NCI-H446 (cell line): ENCODE measurements around the gene PANK2.
"Not testable (repeated sequence)": the region's sequence is repeated elsewhere in the genome, so short reads cannot be mapped to it uniquely, and the experiment has no call there.

Experiments used
- DNase-seq, 2 experiments: peaks; one replicate each; lab custom pipeline; 2025; lab: John Stamatoyannopoulos, UW

PANK2 gene

DNA sequence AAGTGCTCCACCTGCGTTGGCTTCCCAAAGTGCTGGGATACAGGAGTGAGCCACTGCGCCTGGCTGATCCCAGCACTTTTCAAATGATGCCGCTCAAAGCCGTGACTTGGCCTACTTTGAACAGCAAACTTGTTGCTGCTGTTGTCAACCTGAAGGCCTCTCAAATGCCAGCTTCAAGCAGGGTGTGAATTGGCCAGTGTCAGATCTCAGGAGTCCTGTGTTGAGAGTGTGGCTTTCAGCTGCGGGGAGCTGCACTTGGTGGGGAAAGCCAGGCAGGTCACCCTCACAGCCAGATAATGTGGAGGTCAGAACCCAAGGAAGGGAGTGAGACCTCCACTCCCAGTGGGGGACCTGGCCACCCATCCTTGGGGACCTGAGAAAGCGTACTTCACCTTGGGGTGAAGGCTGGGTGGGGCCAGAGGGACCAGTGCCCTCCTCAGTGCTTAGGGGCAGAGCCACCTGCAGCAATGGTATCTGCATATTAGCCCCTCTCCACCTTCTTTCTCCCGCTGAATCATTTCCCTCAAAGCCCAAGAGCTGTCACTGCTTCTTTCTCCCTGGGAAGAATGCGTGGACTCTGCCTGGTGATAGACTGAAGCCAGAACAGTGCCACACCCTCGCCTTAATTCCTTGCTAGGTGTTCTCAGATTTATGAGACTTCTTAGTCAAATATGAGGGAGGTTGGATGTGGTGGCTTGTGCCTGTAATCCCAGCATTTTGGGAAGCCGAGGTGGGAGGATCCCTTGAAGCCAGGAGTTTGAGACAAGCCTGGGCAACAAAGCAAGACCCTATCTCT, 19.1 kb upstream of the PANK2 start:
- no peak for DNase-seq

DNA sequence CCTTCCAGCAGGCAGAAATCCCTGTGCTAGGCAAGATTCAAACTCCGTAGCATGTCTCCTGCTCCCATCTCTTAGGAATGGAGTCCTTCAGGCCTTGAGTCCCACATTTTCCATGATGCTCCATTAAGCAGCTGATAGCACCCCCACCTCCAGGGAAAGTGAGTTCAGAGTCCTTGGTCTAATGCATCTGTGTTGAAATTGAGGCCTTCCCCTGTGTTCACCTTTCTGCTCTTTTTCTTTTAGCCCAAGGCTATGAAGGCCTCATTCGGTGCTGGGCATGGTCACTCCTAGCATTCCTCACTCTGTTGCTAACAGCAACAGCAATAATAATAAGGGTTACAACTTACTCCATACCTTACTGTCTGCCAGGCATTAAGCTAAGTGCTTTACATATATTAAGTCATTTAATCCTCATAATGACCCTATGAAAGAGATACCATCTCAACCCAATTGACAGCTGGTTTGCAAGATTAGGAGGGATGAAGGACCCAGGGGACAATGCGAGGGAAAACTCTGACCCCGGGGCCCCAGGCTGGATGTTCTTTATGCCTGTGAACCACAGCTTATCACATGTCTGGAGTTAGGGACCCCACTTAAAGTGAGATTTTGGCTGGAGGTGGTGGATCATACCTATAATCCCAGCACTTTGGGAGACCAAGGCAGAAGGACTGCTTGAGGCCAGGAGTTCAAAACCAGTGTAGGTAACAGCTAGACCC, 17.5 kb upstream of the PANK2 start:
- no peak for DNase-seq

DNA sequence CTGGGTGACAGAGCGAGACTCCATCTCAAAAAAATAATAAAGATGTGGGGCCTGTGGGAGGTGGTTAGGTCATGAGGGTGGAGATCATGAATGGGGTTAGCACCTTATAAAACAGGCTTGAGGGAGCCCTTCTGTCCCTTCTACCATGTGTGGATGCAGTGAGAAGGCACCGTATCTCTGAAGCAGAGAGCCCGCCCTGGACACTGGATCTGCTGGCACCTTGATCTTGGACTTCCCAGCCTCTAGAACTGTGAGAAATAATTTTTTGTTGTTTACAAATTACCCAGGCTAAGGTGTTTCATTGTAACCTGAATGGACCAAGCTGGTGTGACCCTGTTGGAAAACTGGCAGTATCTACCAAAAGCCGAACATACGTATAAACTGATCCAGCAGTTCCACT, 15.7 kb upstream of the PANK2 start:
- no peak for DNase-seq

DNA sequence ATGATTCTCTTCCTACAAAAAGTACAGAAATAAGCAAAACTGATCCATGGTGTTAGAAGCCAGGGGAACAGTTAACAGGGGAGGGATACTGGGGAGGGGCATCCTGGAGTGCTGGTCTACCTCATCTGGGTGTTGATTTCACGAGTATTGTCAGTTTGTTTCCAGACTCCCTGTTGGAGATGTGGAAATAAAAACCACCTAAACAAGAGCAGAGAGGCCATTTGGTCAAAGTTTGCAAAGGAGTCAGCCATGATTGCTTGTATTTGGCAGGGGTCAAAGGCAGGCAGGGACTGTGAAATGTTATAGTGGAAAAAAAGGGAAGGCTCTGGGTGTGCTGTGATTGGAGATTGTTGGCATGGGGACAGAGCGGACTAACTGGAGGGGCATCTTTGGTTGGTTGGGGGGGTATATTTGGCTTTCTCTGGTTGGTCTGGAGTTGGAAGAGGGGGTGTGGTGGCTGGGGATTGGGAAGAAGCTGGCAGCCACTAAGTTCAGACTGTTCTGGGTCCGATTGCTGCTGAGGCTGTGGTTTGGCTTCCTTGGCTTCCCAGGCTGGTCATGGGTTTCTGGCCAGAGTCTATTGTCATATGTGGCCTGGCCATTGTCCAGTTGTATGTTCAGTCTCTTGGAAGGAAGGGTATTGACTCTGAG, 14.9 kb upstream of the PANK2 start:
- no peak for DNase-seq

DNA sequence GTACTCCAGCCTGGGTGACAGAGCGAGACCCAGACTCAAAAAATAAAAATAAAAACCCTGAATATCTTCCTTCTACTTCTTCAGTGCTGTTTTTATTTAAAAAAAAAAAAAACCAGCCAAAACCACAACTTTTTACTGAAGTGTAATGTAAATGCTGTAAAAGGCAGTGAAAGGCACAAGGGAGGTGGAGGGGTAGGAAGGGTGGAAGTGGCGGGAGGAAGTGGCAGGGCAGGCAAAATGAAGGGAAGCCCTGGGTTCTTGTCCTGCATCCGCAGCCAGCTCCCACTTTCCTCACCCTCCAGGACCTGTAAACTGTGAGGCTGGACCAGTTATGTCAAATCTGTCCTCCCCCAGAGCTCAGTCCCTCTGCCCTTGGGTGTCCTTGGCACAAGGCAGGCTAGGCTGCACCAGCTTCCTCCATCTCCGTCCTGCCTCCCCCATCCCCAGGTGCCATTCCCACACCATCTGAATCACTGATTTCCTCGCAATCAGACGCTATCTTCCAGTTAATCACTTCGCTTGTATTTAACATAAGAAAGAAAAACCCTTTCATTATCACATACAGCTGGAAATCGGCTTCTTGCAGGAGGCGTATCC, 13.7 kb upstream of the PANK2 start:
- DNase-seq, result no peak

- no peak for DNase-seq
These were observed 13.2 kb upstream of the PANK2 start for GRCh38 chr20:3876000-3876399.

DNA sequence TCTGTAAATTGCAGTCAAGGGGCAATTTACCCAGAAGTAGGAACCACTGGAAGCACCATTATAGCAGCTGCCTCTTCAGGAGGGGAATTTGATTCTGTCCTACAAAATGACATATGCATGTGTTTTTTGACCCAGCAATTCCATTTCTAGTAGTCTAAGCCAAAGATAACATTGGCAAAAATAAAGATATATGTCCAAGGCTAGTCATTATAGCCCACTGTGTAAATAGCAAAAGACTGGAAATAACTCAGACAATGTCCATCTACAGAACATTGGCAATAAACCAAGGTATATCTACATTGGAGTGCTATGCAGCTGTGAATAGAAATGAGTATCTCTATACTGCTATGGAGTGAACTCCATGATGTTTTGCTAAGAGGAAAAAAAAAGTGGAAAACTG, 12.5 kb upstream of the PANK2 start:
- no peak for DNase-seq

- DNase-seq, result not testable (repeated sequence)
These were observed 10.3 kb upstream of the PANK2 start for GRCh38 chr20:3878921-3879274.

GRCh38 chr20:3885715-3886114, 3.5 kb upstream of the PANK2 start:
- DNase-seq, result no peak

DNA sequence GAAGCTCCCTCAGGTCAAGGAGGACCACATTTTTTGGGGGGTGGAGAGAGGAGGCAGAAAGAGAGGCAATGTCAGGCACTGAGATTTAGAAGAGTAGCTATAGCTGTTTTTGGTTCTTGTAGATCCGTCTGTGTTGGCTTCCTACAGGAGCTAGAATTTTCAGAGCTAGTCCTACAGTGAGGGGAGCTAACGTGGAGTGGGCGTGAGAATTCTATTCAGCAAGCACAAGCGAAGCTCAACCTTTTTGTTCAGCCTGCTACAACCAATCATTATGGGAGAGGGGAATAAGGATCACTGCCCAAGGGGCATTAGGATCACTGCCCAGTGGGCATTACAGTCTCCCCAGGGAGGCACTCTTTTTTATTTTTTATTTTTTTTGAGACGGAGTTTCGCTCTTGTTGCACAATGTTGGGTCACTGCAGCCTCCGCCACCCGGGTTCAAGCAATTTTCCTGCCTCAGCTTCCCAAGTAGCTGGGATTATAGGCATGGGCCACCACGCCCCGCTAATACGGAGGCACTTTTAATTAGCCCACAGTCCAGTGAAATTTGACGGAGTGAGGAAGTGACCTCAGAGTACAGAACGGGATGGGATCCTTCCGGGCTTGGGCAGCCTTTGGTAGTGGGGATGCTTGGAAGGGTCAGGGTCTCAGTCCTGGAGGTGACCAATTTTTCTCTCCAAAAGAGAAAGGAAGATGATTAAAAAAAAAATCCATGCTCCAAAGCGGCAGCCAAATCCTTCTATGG, 1.1 kb upstream of the PANK2 start:
- DNase-seq, result peak in 1 of 2 experiments; percentile 58

GRCh38 chr20:3889489-3890397, 556 bp downstream of the PANK2 start:
- DNase-seq, result peak; percentile 4 to 38

DNA sequence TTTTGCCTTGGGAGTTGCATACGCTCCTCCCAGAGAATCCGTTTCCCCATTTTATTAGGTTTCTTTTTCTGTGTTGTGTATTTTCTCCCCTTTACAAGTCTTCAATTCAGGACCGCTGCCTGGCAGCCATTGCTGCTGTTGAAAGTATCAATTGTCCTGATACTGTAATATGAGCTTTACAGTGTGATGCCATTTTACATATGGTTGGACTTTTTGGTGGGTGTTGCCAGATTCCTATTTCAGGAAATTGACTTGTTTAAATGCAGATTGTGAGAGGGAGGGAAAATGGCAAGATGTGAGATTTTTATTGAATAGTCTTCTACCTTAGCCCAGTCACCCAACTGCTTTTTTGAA, 1.2 kb downstream of the PANK2 start:
- DNase-seq, result peak in 1 of 2 experiments; percentile 39

- no peak for DNase-seq
These were observed 2.1 kb downstream of the PANK2 start for GRCh38 chr20:3890999-3891929.

DNA sequence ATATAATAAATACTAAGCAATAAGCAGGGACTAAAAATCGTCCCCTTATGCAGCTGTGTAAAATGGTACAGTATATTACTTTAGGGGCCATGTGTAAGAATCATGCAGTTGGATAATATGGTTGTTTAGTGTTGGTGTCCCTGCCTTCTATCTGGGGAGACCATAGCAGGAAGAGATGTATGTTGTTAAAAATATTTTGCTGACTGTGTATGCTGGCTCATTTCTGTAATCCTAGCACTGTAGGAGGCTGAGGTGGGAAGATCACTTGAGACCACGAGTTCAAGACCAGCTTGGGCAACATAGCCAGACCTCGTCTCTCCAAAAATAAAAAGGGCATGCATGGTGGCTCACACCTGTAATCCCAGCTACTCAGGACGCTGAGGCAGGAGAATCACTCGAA, 5.6 kb downstream of the PANK2 start:
- DNase-seq, result no peak

DNA sequence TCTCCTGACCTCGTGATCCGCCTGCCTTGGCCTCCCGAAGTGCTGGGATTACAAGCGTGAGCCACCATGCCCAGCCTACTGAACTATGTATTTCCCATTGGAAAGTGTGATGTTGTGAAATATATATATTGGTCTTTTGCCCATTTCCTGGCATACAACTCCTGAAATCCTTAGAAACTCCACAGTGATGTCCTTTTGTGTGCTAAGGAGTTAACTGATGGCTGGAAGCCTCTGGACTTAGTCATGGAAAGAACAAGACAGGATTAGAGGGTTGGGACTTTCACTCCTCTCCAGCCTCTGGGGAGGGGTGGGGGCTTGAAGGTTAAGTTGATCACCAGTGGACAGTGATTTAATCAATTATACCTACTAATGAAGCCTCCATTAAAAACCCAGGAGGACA, 7.1 kb downstream of the PANK2 start:
- DNase-seq, result no peak

DNA sequence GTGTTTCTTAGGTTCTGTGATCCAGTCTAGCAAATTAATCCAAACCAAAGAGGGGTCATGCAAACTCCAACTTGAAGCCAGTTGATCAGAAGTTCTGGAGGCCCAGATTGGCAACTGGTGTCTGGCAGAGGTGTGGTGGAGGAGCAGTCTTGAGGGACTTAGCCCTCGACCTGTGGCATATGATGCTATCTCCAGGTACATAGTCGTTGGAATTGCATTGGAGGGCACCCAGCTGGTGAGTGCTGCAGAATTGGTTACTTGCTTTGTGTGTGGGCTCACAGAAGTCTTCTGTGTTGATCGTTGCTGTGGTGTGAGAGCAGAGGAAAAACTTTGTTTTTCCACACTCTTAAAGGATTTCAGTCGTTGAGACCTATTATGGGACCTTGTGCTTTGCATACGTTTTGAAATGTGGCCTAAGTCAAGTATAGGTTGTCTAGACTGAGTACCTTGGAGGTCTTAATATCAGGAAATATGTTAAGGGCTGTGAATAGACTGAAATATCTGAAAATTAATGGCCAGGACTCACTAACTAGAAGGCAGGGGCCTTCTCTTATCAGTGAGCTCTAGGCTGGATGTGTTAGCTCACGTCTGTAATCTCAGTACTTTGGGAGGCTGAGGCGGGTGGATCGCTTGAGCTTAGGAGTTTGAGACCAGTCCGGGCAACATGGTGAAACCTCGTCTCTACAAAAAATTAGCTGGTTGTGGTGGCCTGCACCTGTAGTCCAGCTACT, 7.8 kb downstream of the PANK2 start:
- no peak for DNase-seq

DNA sequence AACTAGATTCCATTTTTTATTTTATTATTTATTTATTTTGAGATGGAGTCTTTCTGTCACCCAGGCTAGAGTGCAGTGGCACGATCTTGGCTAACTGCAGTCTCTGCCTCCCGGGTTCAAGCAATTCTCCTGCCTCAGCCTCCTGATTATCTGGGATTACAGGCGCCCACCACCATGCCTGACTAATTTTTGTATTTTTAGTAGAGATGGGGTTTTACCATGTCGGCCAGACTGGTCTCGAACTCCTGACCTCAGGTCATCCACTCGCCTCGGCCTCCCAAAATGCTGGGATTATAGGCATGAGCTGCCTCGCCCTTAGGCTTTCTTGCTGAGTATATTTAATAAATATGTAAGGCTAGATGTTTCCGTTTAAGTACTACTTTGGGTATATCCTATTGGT, 9.0 kb downstream of the PANK2 start:
- not testable (repeated sequence) for DNase-seq

GRCh38 chr20:3898639-3899038, 9.5 kb downstream of the PANK2 start:
- no peak for DNase-seq

- DNase-seq, result no peak
These were observed 11.0 kb downstream of the PANK2 start for GRCh38 chr20:3900187-3900604.
